ENCODE results near the gene RSU1. TPM values are rescaled to one million over a fixed set of nuclear protein-coding genes. Genes with fewer than 3 reads are reported as not detected.

The RSU1 gene
- total and polyA plus RNA-seq, 2 of the 13 experiments (the other 11 are each of a cell fraction or from before 2014, with no cell fraction given) = 32.3 to 35.1 TPM

DNA sequence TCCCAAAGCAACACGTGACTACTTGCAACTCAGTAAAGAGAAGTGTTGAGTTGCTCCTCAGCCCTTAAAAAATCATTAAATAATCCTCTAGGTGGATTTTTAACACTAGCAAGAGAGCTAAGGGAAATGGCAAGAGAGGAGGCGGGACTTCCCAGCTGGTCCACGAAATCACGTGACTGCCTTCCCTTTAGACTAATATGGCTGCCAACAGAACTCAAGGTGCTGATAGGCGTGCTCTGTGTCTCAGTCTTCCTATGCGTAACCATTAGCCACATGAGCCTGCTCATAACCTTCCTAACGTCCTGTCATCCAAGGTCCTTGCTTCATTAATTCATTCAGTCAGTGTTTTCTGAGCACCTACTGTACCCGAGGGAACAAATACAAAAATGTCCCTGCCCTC is 66.0 kb downstream of the RSU1 start:
- no peak overlapping the region for H3K4me3 ChIP-seq (replicated peaks in 1 of 3; ENCODE audit: insufficient read depth in 1 of 3, low read depth in 2 of 3, low read length in 3 of 3)
- CTCF ChIA-PET (ENCODE audit: low intra/inter-chr PET ratio, low total read pairs) = no interaction called here
- WGBS (ENCODE audit: low lambda C conversion rate) = 96% methylated on average over 8 of the region's 8 CpGs
- BruUV-seq (replicated peaks) = no TSS peak
- no peak overlapping the region for H3K4me2 ChIP-seq (ENCODE audit: low read depth, low read length)
- POLR2A ChIA-PET = no interaction called here
- FAIRE-seq = no peak
- ATAC-seq = no peak
- no peak for TF ChIP-seq ZNF20 (CRISPR knock-in tag; IDR thresholded peaks at IDR 0.05)
- TF ChIP-seq, protein P1, sequence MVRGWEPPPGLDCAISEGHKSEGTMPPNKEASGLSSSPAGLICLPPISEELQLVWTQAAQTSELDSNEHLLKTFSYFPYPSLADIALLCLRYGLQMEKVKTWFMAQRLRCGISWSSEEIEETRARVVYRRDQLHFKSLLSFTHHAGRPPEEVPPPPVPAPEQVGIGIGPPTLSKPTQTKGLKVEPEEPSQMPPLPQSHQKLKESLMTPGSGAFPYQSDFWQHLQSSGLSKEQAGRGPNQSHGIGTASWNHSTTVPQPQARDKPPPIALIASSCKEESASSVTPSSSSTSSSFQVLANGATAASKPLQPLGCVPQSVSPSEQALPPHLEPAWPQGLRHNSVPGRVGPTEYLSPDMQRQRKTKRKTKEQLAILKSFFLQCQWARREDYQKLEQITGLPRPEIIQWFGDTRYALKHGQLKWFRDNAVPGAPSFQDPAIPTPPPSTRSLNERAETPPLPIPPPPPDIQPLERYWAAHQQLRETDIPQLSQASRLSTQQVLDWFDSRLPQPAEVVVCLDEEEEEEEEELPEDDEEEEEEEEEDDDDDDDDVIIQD (CRISPR knock-in tag; IDR thresholded peaks at IDR 0.05; ENCODE audit: low read depth) = no peak
- no peak for TF ChIP-seq MAF1 (CRISPR knock-in tag; IDR thresholded peaks at IDR 0.05; ENCODE audit: borderline replicate concordance)
- intact Hi-C loops (cut with micrococcal nuclease; ENCODE audit: unreplicated experiment) (no loop called here), in situ Hi-C loops (cut with HindIII; ENCODE audit: extremely low pct_ligation_motif_present, low pct_unique_long_range_greater_than_20kb) (no loop called here)
- peaks cover 1 to 16% of the 10 kb centered on the region in 2 experiments; a peak in 3 of 5 replicates for H3K36me3 ChIP-seq (replicated peaks in 1 of 2; ENCODE audit: control insufficient read depth in 1 of 2, insufficient read depth in 2 of 2, low read length in 2 of 2)
- H3K27ac ChIP-seq (ENCODE audit: extremely low read length, insufficient read depth, low read length) = no peak overlapping the region
- no peaks in the 10 kb centered on the region for H3K9me3 ChIP-seq (ENCODE audit: low read length)
- no peaks in the 10 kb centered on the region; a peak in 1 of 5 replicates for H3K27me3 ChIP-seq (ENCODE audit: control insufficient read depth in 1 of 2, insufficient read depth in 2 of 2, low read length in 2 of 2)
- H3K79me2 ChIP-seq (ENCODE audit: insufficient read depth, low read length) = no peaks in the 10 kb centered on the region
- no peak for DNase-seq (ENCODE audit: low spot score)
- H3K4me1 ChIP-seq (ENCODE audit: insufficient read depth, low read length) = no peaks in the 10 kb centered on the region
- no peaks in the 10 kb centered on the region for H4K20me1 ChIP-seq (ENCODE audit: insufficient read depth, low read length)
- H3K9ac ChIP-seq (ENCODE audit: insufficient read depth, low read depth, low read length) = no peak overlapping the region
- no peak overlapping the region for H2AFZ ChIP-seq (ENCODE audit: low read length)

DNA sequence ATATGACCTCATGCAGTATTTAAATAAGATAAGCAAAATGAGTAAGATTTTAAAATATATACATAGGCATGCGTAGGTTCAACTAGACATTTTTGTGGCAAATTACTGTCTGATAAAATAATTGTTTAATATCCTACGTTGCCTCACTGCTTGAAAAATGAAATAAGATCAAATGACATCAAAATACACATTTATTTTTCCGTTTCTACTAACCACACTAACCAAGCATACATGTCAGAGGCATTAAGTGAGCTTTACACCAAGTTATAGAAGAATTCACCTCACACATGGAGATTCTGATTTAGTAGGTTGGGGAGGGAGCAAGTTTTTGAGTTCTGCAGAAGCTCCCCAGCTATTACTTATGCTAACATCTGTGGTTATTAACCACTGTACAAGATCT is 66.8 kb downstream of the RSU1 start:
- H3K79me2 ChIP-seq (ENCODE audit: insufficient read depth, low read length) = no peaks in the 10 kb centered on the region
- ChIA-PET CTCF (ENCODE audit: low intra/inter-chr PET ratio, low total read pairs) (no interaction called here), POLR2A (no interaction called here)
- ATAC-seq = no peak
- H3K9ac ChIP-seq (ENCODE audit: insufficient read depth, low read depth, low read length) = no peak overlapping the region
- intact Hi-C loops (cut with micrococcal nuclease; ENCODE audit: unreplicated experiment) = no loop called here
- no peaks in the 10 kb centered on the region for H3K4me1 ChIP-seq (ENCODE audit: insufficient read depth, low read length)
- H4K20me1 ChIP-seq (ENCODE audit: insufficient read depth, low read length) = no peaks in the 10 kb centered on the region
- no peak overlapping the region for H3K27ac ChIP-seq (ENCODE audit: extremely low read length, insufficient read depth, low read length)
- no peak for DNase-seq (ENCODE audit: low spot score)
- H2AFZ ChIP-seq (ENCODE audit: low read length) = no peak overlapping the region
- BruUV-seq (replicated peaks) = no TSS peak
- H3K27me3 ChIP-seq (ENCODE audit: control insufficient read depth in 1 of 2, insufficient read depth in 2 of 2, low read length in 2 of 2) = no peaks in the 10 kb centered on the region
- peaks cover 1 to 16% of the 10 kb centered on the region in 2 experiments; a peak in 3 of 5 replicates for H3K36me3 ChIP-seq (replicated peaks in 1 of 2; ENCODE audit: control insufficient read depth in 1 of 2, insufficient read depth in 2 of 2, low read length in 2 of 2)
- no peak overlapping the region for H3K4me3 ChIP-seq (replicated peaks in 1 of 3; ENCODE audit: insufficient read depth in 1 of 3, low read depth in 2 of 3, low read length in 3 of 3)
- in situ Hi-C loops (cut with HindIII; ENCODE audit: extremely low pct_ligation_motif_present, low pct_unique_long_range_greater_than_20kb) = no loop called here
- FAIRE-seq = no peak
- H3K9me3 ChIP-seq (ENCODE audit: low read length) = no peaks in the 10 kb centered on the region
- H3K4me2 ChIP-seq (ENCODE audit: low read depth, low read length) = no peak overlapping the region
- WGBS (ENCODE audit: low lambda C conversion rate) = 93% methylated on average over 3 of the region's 3 CpGs
- TF ChIP-seq, protein P2, sequence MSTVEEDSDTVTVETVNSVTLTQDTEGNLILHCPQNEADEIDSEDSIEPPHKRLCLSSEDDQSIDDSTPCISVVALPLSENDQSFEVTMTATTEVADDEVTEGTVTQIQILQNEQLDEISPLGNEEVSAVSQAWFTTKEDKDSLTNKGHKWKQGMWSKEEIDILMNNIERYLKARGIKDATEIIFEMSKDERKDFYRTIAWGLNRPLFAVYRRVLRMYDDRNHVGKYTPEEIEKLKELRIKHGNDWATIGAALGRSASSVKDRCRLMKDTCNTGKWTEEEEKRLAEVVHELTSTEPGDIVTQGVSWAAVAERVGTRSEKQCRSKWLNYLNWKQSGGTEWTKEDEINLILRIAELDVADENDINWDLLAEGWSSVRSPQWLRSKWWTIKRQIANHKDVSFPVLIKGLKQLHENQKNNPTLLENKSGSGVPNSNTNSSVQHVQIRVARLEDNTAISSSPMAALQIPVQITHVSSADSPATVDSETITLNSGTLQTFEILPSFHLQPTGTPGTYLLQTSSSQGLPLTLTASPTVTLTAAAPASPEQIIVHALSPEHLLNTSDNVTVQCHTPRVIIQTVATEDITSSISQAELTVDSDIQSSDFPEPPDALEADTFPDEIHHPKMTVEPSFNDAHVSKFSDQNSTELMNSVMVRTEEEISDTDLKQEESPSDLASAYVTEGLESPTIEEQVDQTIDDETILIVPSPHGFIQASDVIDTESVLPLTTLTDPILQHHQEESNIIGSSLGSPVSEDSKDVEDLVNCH (CRISPR knock-in tag; IDR thresholded peaks at IDR 0.05) = no peak
- TF ChIP-seq SMC3 (IDR thresholded peaks at IDR 0.05; ENCODE audit: low read length) = no peak
- TF ChIP-seq CC2D1A (CRISPR knock-in tag; IDR thresholded peaks at IDR 0.05) = no peak
- no peak for TF ChIP-seq MED13 (CRISPR knock-in tag; IDR thresholded peaks at IDR 0.05)
- TF ChIP-seq, protein P3, sequence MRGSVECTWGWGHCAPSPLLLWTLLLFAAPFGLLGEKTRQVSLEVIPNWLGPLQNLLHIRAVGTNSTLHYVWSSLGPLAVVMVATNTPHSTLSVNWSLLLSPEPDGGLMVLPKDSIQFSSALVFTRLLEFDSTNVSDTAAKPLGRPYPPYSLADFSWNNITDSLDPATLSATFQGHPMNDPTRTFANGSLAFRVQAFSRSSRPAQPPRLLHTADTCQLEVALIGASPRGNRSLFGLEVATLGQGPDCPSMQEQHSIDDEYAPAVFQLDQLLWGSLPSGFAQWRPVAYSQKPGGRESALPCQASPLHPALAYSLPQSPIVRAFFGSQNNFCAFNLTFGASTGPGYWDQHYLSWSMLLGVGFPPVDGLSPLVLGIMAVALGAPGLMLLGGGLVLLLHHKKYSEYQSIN (CRISPR knock-in tag; IDR thresholded peaks at IDR 0.05; ENCODE audit: borderline replicate concordance) = no peak
- TF ChIP-seq ZNF333 (CRISPR knock-in tag; IDR thresholded peaks at IDR 0.05; ENCODE audit: borderline replicate concordance) = no peak
- no peak for TF ChIP-seq FLYWCH1 (CRISPR knock-in tag; IDR thresholded peaks at IDR 0.05)
- no peak for TF ChIP-seq SP2 (CRISPR knock-in tag; IDR thresholded peaks at IDR 0.05)
- no peak for TF ChIP-seq NFIB (CRISPR knock-in tag; IDR thresholded peaks at IDR 0.05; ENCODE audit: borderline replicate concordance)
- TF ChIP-seq U2AF2 (IDR thresholded peaks at IDR 0.05; ENCODE audit: low read depth, low read length) = no peak
- no peak for TF ChIP-seq ZFYVE20 (CRISPR knock-in tag; IDR thresholded peaks at IDR 0.05; ENCODE audit: borderline replicate concordance, low read depth)
- no peak for TF ChIP-seq KLF15 (CRISPR knock-in tag; IDR thresholded peaks at IDR 0.05; ENCODE audit: borderline replicate concordance)
- TF ChIP-seq KDM6A (CRISPR knock-in tag; IDR thresholded peaks at IDR 0.05; ENCODE audit: low read depth) = no peak

Measured in HepG2 (cell line).